H1 (cell line): ENCODE data around the gene IRGQ. TPM values are rescaled to one million over a fixed set of nuclear protein-coding genes. Genes with fewer than 3 reads are reported as not detected.

ENCODE experiments used
- CTCF ChIA-PET: fragments of 300-600 bp; sonication (Branson Sonifier 250); formaldehyde crosslinking; loops from one replicate; lab custom pipeline; 2021; ENCODE audit not compliant: partially characterized antibody; lab: Charles Lee
- POLR2A ChIA-PET: fragments of 300-600 bp; sonication (Branson Sonifier 250); formaldehyde crosslinking; loops from one replicate; lab custom pipeline; 2021; ENCODE audit warnings: inconsistent platforms; ENCODE audit not compliant: partially characterized antibody; lab: Charles Lee
- DNase-seq, 2 experiments: peaks; one replicate each; pipeline versions ENCODE4 v3.0.0 to v3.0.0-alpha.2; 2010 to 2022; ENCODE audit warnings: low spot score in 2 of 2, low read depth in 1 of 2, mixed read lengths in 1 of 2
- FAIRE-seq: peaks from 2 replicates; lab custom pipeline; 2011; peaks lifted over from hg19 to GRCh38; lab: Jason Lieb, UNC
- H2AFZ ChIP-seq: 2 replicates; pipeline ENCODE4 v1.8.1; 2012; ENCODE audit warnings: low read length, inconsistent platforms
- H2AK5ac ChIP-seq: 2 replicates; pipeline ENCODE4 v1.6.1; 2013; ENCODE audit warnings: low read depth, low read length
- H2BK120ac ChIP-seq: replicated peaks from 2 replicates; pipeline ENCODE3; 2013; ENCODE audit warnings: low read depth, low read length, inconsistent platforms
- H2BK12ac ChIP-seq: 2 replicates; pipeline ENCODE4 v1.6.1; 2013; ENCODE audit warnings: low read depth, low read length
- H2BK15ac ChIP-seq: 2 replicates; pipeline ENCODE4 v1.6.1; 2013; ENCODE audit warnings: low read length
- H2BK20ac ChIP-seq: 2 replicates; pipeline ENCODE4 v1.6.1; 2013; ENCODE audit warnings: low read length
- H2BK5ac ChIP-seq: 2 replicates; pipeline ENCODE4 v1.6.1; 2013; ENCODE audit warnings: low read depth, low read length
- H3K14ac ChIP-seq: 2 replicates; pipeline ENCODE4 v1.6.1; 2013; ENCODE audit warnings: inconsistent platforms; ENCODE audit not compliant: insufficient read length
- H3K18ac ChIP-seq: 2 replicates; pipeline ENCODE4 v1.6.1; 2013; ENCODE audit warnings: low read length; ENCODE audit errors: extremely low read depth
- H3K23ac ChIP-seq: 2 replicates; pipeline ENCODE4 v1.6.1; 2013; ENCODE audit warnings: inconsistent platforms; ENCODE audit not compliant: insufficient read length
- H3K23me2 ChIP-seq: 2 replicates; pipeline ENCODE4 v1.6.1; 2013; ENCODE audit warnings: low read depth, low read length
- H3K27ac ChIP-seq: 2 replicates; pipeline ENCODE4 v1.6.1; 2011; ENCODE audit warnings: low read depth, low read length, inconsistent platforms
- H3K27me3 ChIP-seq, 4 experiments: replicated peaks in 1 of 4; 1 replicate in 1 of 4; 2 replicates in 3 of 4; pipeline versions ENCODE4 v1.6.1 to v1.8.1; 2011 to 2013; ENCODE audit warnings: low read length in 3 of 4, mild to moderate bottlenecking in 3 of 4, inconsistent platforms in 2 of 4, mixed read lengths in 2 of 4, moderate library complexity in 1 of 4; ENCODE audit not compliant: control insufficient read depth in 3 of 4, insufficient read depth in 3 of 4; ENCODE audit errors: extremely low read depth in 1 of 4
- H3K36me3 ChIP-seq, 4 experiments: 2 replicates each; pipeline versions ENCODE4 v1.6.1 to v1.8.1; 2011 to 2013; ENCODE audit warnings: mild to moderate bottlenecking in 4 of 4, low read length in 3 of 4, moderate library complexity in 2 of 4, control low read depth in 1 of 4, inconsistent platforms in 1 of 4; ENCODE audit not compliant: insufficient read depth in 4 of 4, control insufficient read depth in 2 of 4
- H3K4ac ChIP-seq: replicated peaks from 2 replicates; pipeline ENCODE3; 2013; ENCODE audit warnings: low read length, low read depth, mixed read lengths, inconsistent platforms; ENCODE audit not compliant: insufficient read length
- H3K4me1 ChIP-seq, 4 experiments: replicated peaks in 1 of 4; 1 replicate in 1 of 4; 2 replicates in 3 of 4; pipeline versions ENCODE4 v1.6.1 to v1.8.1; 2011 to 2013; ENCODE audit warnings: low read length in 3 of 4, inconsistent platforms in 2 of 4, mixed read lengths in 1 of 4; ENCODE audit not compliant: insufficient read depth in 4 of 4, control insufficient read depth in 3 of 4
- H3K4me2 ChIP-seq, 2 experiments: 2 replicates each; pipeline versions ENCODE4 v1.6.1 to v1.8.1; 2011 to 2013; ENCODE audit warnings: low read depth in 2 of 2, low read length in 2 of 2, control low read depth in 1 of 2, inconsistent platforms in 1 of 2, mild to moderate bottlenecking in 1 of 2; ENCODE audit not compliant: insufficient read depth in 1 of 2
- H3K4me3 ChIP-seq, 4 experiments: fragments of 200-600, 300-600 bp in 1 of 4; sonication (generic), shearing (Covaris generic), sonication (Bioruptor Twin) in 1 of 4; 2 replicates each; pipeline versions ENCODE4 v1.5.1 to v1.8.1; 2011 to 2016; ENCODE audit warnings: low read length in 4 of 4, low read depth in 3 of 4, control low read depth in 2 of 4, inconsistent platforms in 2 of 4, mild to moderate bottlenecking in 2 of 4, mixed read lengths in 1 of 4, moderate library complexity in 1 of 4; ENCODE audit not compliant: insufficient read depth in 2 of 4; ENCODE audit errors: extremely low read depth in 1 of 4
- H3K56ac ChIP-seq: replicated peaks from 2 replicates; pipeline ENCODE3; 2013; ENCODE audit warnings: low read depth, mild to moderate bottlenecking, mixed read lengths, low read length, inconsistent platforms; ENCODE audit not compliant: insufficient read length
- H3K79me1 ChIP-seq: 2 replicates; pipeline ENCODE4 v1.6.1; 2013; ENCODE audit warnings: low read depth, low read length, control low read depth
- H3K79me2 ChIP-seq, 2 experiments: 2 replicates each; pipeline versions ENCODE4 v1.6.1 to v1.8.1; 2012 to 2013; ENCODE audit warnings: low read length in 2 of 2, mild to moderate bottlenecking in 2 of 2, inconsistent platforms in 1 of 2; ENCODE audit not compliant: insufficient read depth in 2 of 2, control insufficient read depth in 1 of 2
- H3K9ac ChIP-seq, 4 experiments: replicated peaks in 1 of 4; 1 replicate in 1 of 4; 2 replicates in 3 of 4; pipeline versions ENCODE4 v1.6.1 to v1.8.1; 2011 to 2013; ENCODE audit warnings: low read depth in 3 of 4, low read length in 3 of 4, control low read depth in 2 of 4, mild to moderate bottlenecking in 2 of 4, moderate library complexity in 2 of 4, inconsistent platforms in 1 of 4; ENCODE audit errors: extremely low read depth in 1 of 4
- H3K9me3 ChIP-seq, 2 experiments: 2 replicates each; pipeline versions ENCODE4 v1.6.1 to v1.8.1; 2012 to 2013; ENCODE audit warnings: mild to moderate bottlenecking in 2 of 2, moderate library complexity in 2 of 2, control low read depth in 1 of 2, inconsistent platforms in 1 of 2, low read depth in 1 of 2, low read length in 1 of 2, mixed read lengths in 1 of 2; ENCODE audit not compliant: insufficient read depth in 2 of 2
- H4K20me1 ChIP-seq, 2 experiments: replicated peaks in 1 of 2; 2 replicates each; pipeline versions ENCODE3 to v1.8.1; 2011 to 2013; ENCODE audit warnings: inconsistent platforms in 2 of 2, low read length in 2 of 2, mild to moderate bottlenecking in 1 of 2; ENCODE audit not compliant: insufficient read depth in 2 of 2, control insufficient read depth in 1 of 2
- H4K5ac ChIP-seq: 2 replicates; pipeline ENCODE4 v1.6.1; 2013; ENCODE audit warnings: low read length, low read depth, mixed read lengths, inconsistent platforms; ENCODE audit not compliant: insufficient read length
- H4K8ac ChIP-seq: 2 replicates; pipeline ENCODE4 v1.8.0; 2013; ENCODE audit warnings: mild to moderate bottlenecking, moderate library complexity, low read length, inconsistent platforms; ENCODE audit not compliant: insufficient read depth; ENCODE audit errors: extremely low read depth
- H4K91ac ChIP-seq: replicated peaks from 2 replicates; pipeline ENCODE3; 2013; ENCODE audit warnings: low read length, mixed read lengths, inconsistent platforms; ENCODE audit not compliant: insufficient read length
- BCL11A ChIP-seq, 2 experiments: IDR thresholded peaks; one replicate each; pipeline ENCODE4 v1.6.1; 2011; ENCODE audit warnings: low read depth in 2 of 2, low read length in 2 of 2, mild to moderate bottlenecking in 2 of 2
- CBX5 ChIP-seq: fragments of 300-800, 300-1000 bp; sonication (generic); IDR thresholded peaks from 2 replicates; pipeline ENCODE4 v1.7.1; 2016; ENCODE audit warnings: antibody characterized with exemption, low read length, low read depth
- EGR1 ChIP-seq: IDR thresholded peaks from 2 replicates; pipeline ENCODE4 v1.6.1; 2011; ENCODE audit warnings: low read depth, low read length, borderline replicate concordance
- POLR2A ChIP-seq, 2 experiments: IDR thresholded peaks; 1 replicate in 1 of 2; 2 replicates in 1 of 2; pipeline ENCODE4 v1.6.1; 2011; ENCODE audit warnings: low read depth in 2 of 2, low read length in 2 of 2, mild to moderate bottlenecking in 2 of 2; ENCODE audit errors: control extremely low read depth in 1 of 2
- SP4 ChIP-seq: IDR thresholded peaks from 2 replicates; pipeline ENCODE4 v1.6.1; 2012; ENCODE audit warnings: low read length, inconsistent platforms
- TBP ChIP-seq: IDR thresholded peaks from 2 replicates; pipeline ENCODE4 v1.6.1; 2011; ENCODE audit warnings: low read depth, low read length, improper control_type of control experiment
- WGBS, 2 experiments: shearing (Covaris generic) in 1 of 2; methylation state at CpG; one replicate each; pipeline versions ENCODE4 v1.1.6 to v1.1.7; 2013 to 2015; ENCODE audit warnings: low lambda C conversion rate in 2 of 2, mixed read lengths in 2 of 2, inconsistent platforms in 1 of 2, low coverage in 1 of 2, missing lambda C conversion rate in 1 of 2; ENCODE audit not compliant: insufficient replicate concordance in 2 of 2, insufficient coverage in 1 of 2, insufficient read length in 1 of 2; ENCODE audit errors: extremely low coverage in 1 of 2, missing lambda C conversion rate in 1 of 2; 5-methylcytosine and 5-hydroxymethylcytosine counted together
- polyA plus RNA-seq, 7 experiments: library from polyadenylated mRNA; depleted of rRNA in 3 of 7; stranded (reverse) in 5 of 7; unstranded in 2 of 7; fragments of >200 nt in 5 of 7; fragments of 200-250 nt in 2 of 7; gene quantifications; 1 replicate in 5 of 7; 2 replicates in 1 of 7; 4 replicates in 1 of 7; pipeline versions ENCODE4 v1.2.1 to v1.2.3, GENCODE V29; 2011 to 2013; ENCODE audit warnings: missing spikeins in 2 of 7, mixed read lengths in 2 of 7
- total RNA-seq: library from RNA; stranded (reverse); fragmentation: NEBNext Ultra II Directional; extraction: Animal tissue kit (Norgen Biotek cat#: 25700); gene quantifications from 2 replicates; pipeline ENCODE4 v1.2.1, GENCODE V29; 2021

IRGQ gene
- total and polyA plus RNA-seq, 2 of the 8 experiments (the other 6 are each of a cell fraction or from before 2014, with no cell fraction given), result 16.0 to 42.9 TPM

DNA sequence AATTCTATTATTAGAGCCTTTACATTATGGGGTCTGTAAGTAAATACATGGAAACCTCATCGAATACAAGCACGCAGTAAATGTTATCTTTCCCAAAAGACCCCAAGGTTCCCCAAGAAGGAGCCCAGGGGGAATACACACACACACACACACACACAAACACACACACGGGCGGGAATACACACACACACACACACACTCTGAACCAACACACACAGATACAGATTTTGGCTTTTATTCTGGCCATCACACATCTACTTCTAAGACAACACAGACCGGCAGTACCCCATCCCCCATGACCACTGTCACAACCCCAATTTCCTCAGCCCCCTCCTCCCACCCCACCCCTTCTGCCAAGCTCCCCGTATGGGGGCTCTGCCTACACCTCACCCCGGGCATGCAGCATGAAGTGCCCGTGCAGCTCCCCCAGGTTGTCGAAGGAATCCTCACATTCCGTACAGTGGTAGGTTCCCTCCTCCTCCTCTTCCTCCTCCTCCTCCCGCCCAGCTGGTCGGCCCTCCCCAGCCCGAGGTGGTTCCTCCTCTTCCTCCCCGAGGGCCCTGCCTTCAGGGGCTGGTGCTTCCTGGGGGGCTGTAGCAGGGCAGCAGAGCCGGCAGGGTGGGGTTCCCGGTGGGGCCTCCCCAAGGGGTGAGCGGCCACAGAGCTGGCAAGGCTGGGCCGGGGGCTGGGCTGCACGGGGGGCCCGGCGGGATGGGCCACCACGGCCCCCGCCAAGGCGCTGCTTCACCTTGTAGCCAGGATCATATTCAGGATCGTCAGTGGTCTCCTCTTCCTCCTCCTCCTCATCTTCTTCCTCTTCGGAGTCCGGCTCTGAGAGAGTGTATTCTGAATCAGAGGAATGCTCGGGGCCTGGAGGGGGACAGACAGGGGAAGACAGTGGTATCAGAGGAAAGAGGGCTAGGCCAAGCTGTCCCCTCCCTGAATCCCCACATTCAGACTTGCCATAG is 11.6 kb upstream of the IRGQ start:
- 96% methylated on average over 6 of the region's 28 CpGs; no CpG with 5 or more reads in 1 of the 2 experiments for WGBS, 2 experiments
- H3K23ac ChIP-seq, result no peak overlapping the region
- no peak overlapping the region for H4K5ac ChIP-seq
- no peak overlapping the region for H2AFZ ChIP-seq
- H2BK15ac ChIP-seq, result no peak overlapping the region
- H3K9ac ChIP-seq, result no peak overlapping the region
- no peak overlapping the region for H3K14ac ChIP-seq
- H3K4me2 ChIP-seq, result no peak overlapping the region
- no peak overlapping the region for H2AK5ac ChIP-seq
- no peaks in the 10 kb centered on the region for H3K27me3 ChIP-seq
- FAIRE-seq (no peak), DNase-seq (no peak)
- peaks cover 0 to 9% of the 10 kb centered on the region in 2 experiments for H4K20me1 ChIP-seq
- no peak overlapping the region for H2BK12ac ChIP-seq
- H2BK5ac ChIP-seq, result no peak overlapping the region
- no peak overlapping the region for H3K18ac ChIP-seq
- no peak overlapping the region for H3K27ac ChIP-seq
- H2BK120ac ChIP-seq, result no peak overlapping the region
- H4K91ac ChIP-seq, result no peak overlapping the region
- CTCF ChIA-PET, result interaction anchor here (1.8 to 2.1 kb wide), 2 partner anchors 10 to 18 kb away, joined by 9 read pairs; no protein-coding TSS in a partner anchor
- H3K36me3 ChIP-seq, result peaks cover 0 to 4% (median 0%) of the 10 kb centered on the region in 4 experiments; a peak in 1 of 8 replicates
- no peak for TF ChIP-seq EGR1
- no peak for TF ChIP-seq CBX5
- TF ChIP-seq TBP, result no peak
- no peak for TF ChIP-seq BCL11A (IDR thresholded peaks at IDR 0.05; ENCODE audit: low read depth in 2 of 2, low read length in 2 of 2)
- no peak for TF ChIP-seq SP4
- TF ChIP-seq POLR2A (IDR thresholded peaks at IDR 0.05; ENCODE audit: control extremely low read depth in 1 of 2, low read depth in 2 of 2, low read length in 2 of 2), result no peak
- no peaks in the 10 kb centered on the region for H3K4me1 ChIP-seq
- H3K9me3 ChIP-seq, result no peaks in the 10 kb centered on the region; a peak in 1 of 4 replicates
- H4K8ac ChIP-seq, result no peak overlapping the region
- H3K79me2 ChIP-seq, result no peaks in the 10 kb centered on the region
- H3K23me2 ChIP-seq, result no peaks in the 10 kb centered on the region; the same call in 1 of the 2 replicates
- no peak overlapping the region for H2BK20ac ChIP-seq
- H3K4ac ChIP-seq, result no peak overlapping the region
- H3K79me1 ChIP-seq, result peaks cover 5% of the 10 kb centered on the region; the same call in 1 of the 2 replicates
- no peak overlapping the region for H3K4me3 ChIP-seq
- POLR2A ChIA-PET, result interaction anchor here (0.9 to 3.4 kb wide), 4 partner anchors 10 to 63 kb away, joined by 3 to 17 read pairs (median 3); partner anchors contain the start of genes IRGQ and ZNF576
- H3K56ac ChIP-seq, result no peak overlapping the region
